Mesendoderm (in vitro differentiated cells): Measurements from ENCODE around the gene TUBB.
"Not testable (repeated sequence)": the region's sequence is repeated elsewhere in the genome, so short reads cannot be mapped to it uniquely, and the experiment has no call there.

Experiments used
- DNase-seq: peaks from one replicate; pipeline ENCODE4 v3.0.0; 2013
- H2AK5ac ChIP-seq: 2 replicates; pipeline ENCODE4 v1.6.1; 2013; ENCODE audit warnings: low read length, inconsistent platforms
- H2BK120ac ChIP-seq: 2 replicates; pipeline ENCODE4 v1.6.1; 2013; ENCODE audit warnings: low read depth, mild to moderate bottlenecking, low read length, moderate library complexity, mixed read lengths
- H2BK15ac ChIP-seq: replicated peaks from 2 replicates; pipeline ENCODE4 v1.6.1; 2013; ENCODE audit warnings: low read depth, mild to moderate bottlenecking, moderate library complexity
- H2BK5ac ChIP-seq: 2 replicates; pipeline ENCODE4 v1.6.1; 2013; ENCODE audit warnings: low read length, inconsistent platforms
- H3K18ac ChIP-seq: 2 replicates; pipeline ENCODE4 v1.6.1; 2013; ENCODE audit warnings: mild to moderate bottlenecking, low read length, mixed read lengths
- H3K23ac ChIP-seq: one replicate; pipeline ENCODE4 v1.6.1; 2013; ENCODE audit warnings: low read length
- H3K27ac ChIP-seq: 2 replicates; pipeline ENCODE4 v1.5.1; 2013; ENCODE audit warnings: low read depth, mild to moderate bottlenecking, inconsistent platforms, low read length, moderate library complexity
- H3K27me3 ChIP-seq: 2 replicates; pipeline ENCODE4 v1.6.1; 2013; ENCODE audit warnings: low read length, control low read depth, mild to moderate bottlenecking, inconsistent platforms; ENCODE audit not compliant: insufficient read depth, poor library complexity
- H3K36me3 ChIP-seq: 2 replicates; pipeline ENCODE4 v1.6.1; 2013; ENCODE audit warnings: low read length, inconsistent platforms; ENCODE audit not compliant: control insufficient read depth, insufficient read depth
- H3K4ac ChIP-seq: one replicate; pipeline ENCODE4 v1.6.1; 2013; ENCODE audit warnings: low read depth, mild to moderate bottlenecking, low read length, moderate library complexity
- H3K4me1 ChIP-seq: 2 replicates; pipeline ENCODE4 v1.6.1; 2013; ENCODE audit warnings: low read depth, low read length, inconsistent platforms; ENCODE audit not compliant: control insufficient read depth
- H3K4me2 ChIP-seq: 2 replicates; pipeline ENCODE4 v1.6.1; 2013; ENCODE audit warnings: low read length
- H3K4me3 ChIP-seq: 2 replicates; pipeline ENCODE4 v1.5.1; 2013; ENCODE audit warnings: mild to moderate bottlenecking, low read length
- H3K56ac ChIP-seq: one replicate; pipeline ENCODE4 v1.6.1; 2013; ENCODE audit warnings: low read length
- H3K79me1 ChIP-seq: 2 replicates; pipeline ENCODE4 v1.6.1; 2013; ENCODE audit warnings: low read length, inconsistent platforms
- H3K79me2 ChIP-seq: 2 replicates; pipeline ENCODE4 v1.6.1; 2013; ENCODE audit warnings: mild to moderate bottlenecking, low read length; ENCODE audit not compliant: control insufficient read depth, insufficient read depth
- H3K9ac ChIP-seq: 2 replicates; pipeline ENCODE4 v1.6.1; 2013; ENCODE audit warnings: low read length, inconsistent platforms
- H4K5ac ChIP-seq: one replicate; pipeline ENCODE4 v1.6.1; 2013; ENCODE audit warnings: low read length
- H4K8ac ChIP-seq: one replicate; pipeline ENCODE4 v1.6.1; 2013; ENCODE audit warnings: low read depth, mild to moderate bottlenecking, control low read depth, low read length, moderate library complexity
- whole genome bisulfite sequencing: extraction: QIAGEN DNeasy Blood & Tissue Kit; methylation state at CpG from one replicate; pipeline ENCODE4 v1.1.7; 2013; ENCODE audit warnings: low lambda C conversion rate, missing lambda C conversion rate; ENCODE audit not compliant: insufficient coverage; ENCODE audit errors: extremely low coverage; 5-methylcytosine and 5-hydroxymethylcytosine counted together

Gene TUBB

DNA sequence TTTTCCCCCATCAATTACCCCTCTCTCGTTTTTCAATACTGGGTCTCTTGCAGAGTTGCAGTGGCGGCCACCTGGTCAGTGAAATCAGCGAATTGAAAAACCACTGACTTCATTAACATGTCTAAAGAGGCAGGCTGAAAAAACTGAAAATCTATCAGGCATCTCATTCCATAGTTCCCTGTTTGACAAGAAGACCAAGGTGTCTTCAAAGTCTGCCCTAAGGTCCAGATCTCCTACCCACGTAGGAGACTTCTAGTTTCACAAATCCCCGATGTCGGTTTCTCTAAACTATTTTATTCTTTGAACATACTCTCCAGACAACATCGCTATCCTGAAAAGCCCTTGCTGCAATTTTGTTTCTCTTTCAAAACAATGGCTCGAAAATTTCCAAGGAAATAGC, 796 bp upstream of the TUBB start:
- Histone ChIP-seq H3K4ac (peak overlapping the region; percentile 96), H2AK5ac (peak overlapping the region; percentile 72), H4K5ac (peak overlapping the region; percentile 36), H3K4me2 (peak overlapping the region; percentile 89), H2BK5ac (peak overlapping the region; percentile 44), H3K4me3 (peak overlapping the region; percentile 46), H3K23ac (no peak overlapping the region), H3K27me3 (no peaks in the 10 kb centered on the region), H3K36me3 (peaks cover 15% of the 10 kb centered on the region), H3K9ac (peak overlapping the region; percentile 94), H3K4me1 (peaks cover 2% of the 10 kb centered on the region), H4K8ac (no peak overlapping the region), H2BK120ac (peak overlapping the region; percentile 63), H3K18ac (peak overlapping the region; percentile 72), H3K27ac (peak overlapping the region; percentile 93), H3K56ac (peak overlapping the region; percentile 94), H3K79me1 (peaks cover 4% of the 10 kb centered on the region), H3K79me2 (peaks cover 41% of the 10 kb centered on the region), H2BK15ac (no peak overlapping the region)
- DNase-seq = no peak
- no CpG with 5 or more reads among the region's 8 CpGs for WGBS

DNA sequence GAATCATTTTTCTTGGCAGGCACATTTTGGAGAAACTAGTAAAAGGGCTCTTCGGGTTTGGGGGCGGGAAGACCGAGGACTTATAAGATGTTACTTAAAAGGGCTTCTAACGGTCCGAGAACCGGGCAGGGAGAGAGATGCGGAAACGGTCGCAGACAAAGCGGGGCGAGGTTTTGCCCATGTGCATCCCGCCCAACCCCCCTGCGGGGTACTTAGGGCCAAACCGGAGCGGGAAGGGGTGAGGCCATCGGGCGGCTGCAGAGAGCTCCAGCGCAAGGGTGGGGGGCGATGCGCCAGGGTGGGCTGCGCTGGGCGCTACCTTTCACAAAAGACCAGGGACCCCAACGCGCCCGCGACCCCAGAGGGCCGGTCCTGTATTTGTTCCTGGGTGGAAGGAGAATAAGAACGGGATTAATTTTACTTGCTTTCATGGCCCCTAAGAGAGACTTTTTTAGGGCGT, 616 bp downstream of the TUBB start:
- Histone ChIP-seq H3K27me3 (no peaks in the 10 kb centered on the region), H2BK15ac (no peak overlapping the region), H2BK5ac (peak overlapping the region; percentile 73), H3K79me2 (peaks cover 41% of the 10 kb centered on the region), H3K18ac (peak overlapping the region; percentile 96), H3K4me2 (no peak overlapping the region), H3K56ac (peak overlapping the region; percentile 96), H2AK5ac (no peak overlapping the region), H3K27ac (peak overlapping the region; percentile 90), H2BK120ac (peak overlapping the region; percentile 34), H4K5ac (no peak overlapping the region), H3K23ac (peak overlapping the region; percentile 49), H3K4me1 (peaks cover 2% of the 10 kb centered on the region), H3K9ac (peak overlapping the region; percentile 98), H3K36me3 (peaks cover 19% of the 10 kb centered on the region), H3K4ac (peak overlapping the region; percentile 86), H4K8ac (peak overlapping the region; percentile 67), H3K4me3 (peak overlapping the region; percentile 95), H3K79me1 (peaks cover 2% of the 10 kb centered on the region)
- no CpG with 5 or more reads among the region's 29 CpGs for WGBS
- peak; percentile 81 for DNase-seq

DNA sequence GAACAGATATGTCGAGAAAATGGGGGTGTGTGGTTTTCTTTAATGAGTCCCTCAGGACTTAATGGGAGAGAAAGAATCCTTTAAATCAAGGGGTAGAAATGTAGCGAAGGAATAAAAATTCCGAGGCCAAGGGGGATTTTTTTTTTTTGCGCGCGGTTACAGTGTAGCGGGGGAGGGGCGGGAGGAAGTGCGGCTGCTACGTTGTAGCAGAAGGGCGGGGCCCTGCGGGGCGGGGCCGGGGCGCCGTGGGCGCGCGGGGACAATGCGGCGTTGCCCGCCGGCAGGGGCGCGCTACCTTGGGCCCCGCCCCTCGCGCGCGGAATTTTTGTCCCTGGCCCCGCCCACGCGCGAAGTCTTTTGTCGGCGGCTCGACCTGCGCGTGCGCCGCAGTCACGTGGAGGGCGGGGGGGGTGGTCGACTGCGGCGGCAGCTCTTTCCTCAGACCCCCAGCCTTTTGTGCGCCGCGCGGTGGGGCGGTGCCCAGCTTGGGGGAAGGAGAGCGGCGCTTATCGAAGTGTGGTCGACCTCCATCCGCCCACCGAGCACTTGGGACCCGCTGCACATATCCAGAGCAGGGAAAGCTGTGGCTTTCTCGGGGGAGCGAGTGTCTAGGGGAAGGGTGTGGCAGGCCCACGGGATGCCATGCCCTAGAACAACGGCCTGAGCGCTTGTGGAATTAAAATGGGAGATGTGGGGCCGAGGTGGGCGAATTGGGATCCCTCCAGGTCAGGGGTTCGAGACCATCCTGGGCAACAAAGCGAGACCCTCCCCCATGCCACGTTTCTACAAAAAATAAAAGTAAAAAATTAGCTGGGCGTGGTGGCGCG, 1.3 kb downstream of the TUBB start:
- Histone ChIP-seq H3K36me3 (peaks cover 19% of the 10 kb centered on the region), H4K8ac (peak overlapping the region; percentile 67), H3K4me2 (peak overlapping the region; percentile 53), H2BK15ac (no peak overlapping the region), H2BK120ac (peak overlapping the region; percentile 29), H3K9ac (peak overlapping the region; percentile 99), H3K18ac (peak overlapping the region; percentile 97), H3K27me3 (no peaks in the 10 kb centered on the region), H3K4ac (peak overlapping the region; percentile 99), H2BK5ac (peak overlapping the region; percentile 73), H4K5ac (no peak overlapping the region), H3K23ac (peak overlapping the region; percentile 85), H3K56ac (peak overlapping the region; percentile 98), H3K4me3 (peak overlapping the region; percentile 95), H3K79me2 (peaks cover 40% of the 10 kb centered on the region), H3K27ac (peak overlapping the region; percentile 90), H3K4me1 (peaks cover under 1% of the 10 kb centered on the region), H2AK5ac (peak overlapping the region; percentile 27), H3K79me1 (peaks cover 1% of the 10 kb centered on the region)
- DNase-seq = peak; percentile 92
- WGBS = no CpG with 5 or more reads among the region's 71 CpGs

DNA sequence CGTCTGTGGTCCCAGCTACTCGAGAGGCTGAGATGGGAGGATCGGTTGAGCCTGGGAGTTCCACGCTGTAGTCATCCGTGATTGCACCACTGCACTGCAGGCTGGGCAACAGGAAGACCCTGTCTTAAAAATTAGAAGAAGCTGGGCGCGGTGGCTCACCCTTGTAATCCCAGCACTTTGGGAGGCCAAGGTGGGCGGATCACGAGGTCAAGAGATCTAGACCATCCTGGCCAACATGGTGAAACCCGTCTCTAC, 1.8 kb downstream of the TUBB start:
- not testable (repeated sequence) for H2AK5ac ChIP-seq
- no CpG with 5 or more reads among the region's 10 CpGs for WGBS

DNA sequence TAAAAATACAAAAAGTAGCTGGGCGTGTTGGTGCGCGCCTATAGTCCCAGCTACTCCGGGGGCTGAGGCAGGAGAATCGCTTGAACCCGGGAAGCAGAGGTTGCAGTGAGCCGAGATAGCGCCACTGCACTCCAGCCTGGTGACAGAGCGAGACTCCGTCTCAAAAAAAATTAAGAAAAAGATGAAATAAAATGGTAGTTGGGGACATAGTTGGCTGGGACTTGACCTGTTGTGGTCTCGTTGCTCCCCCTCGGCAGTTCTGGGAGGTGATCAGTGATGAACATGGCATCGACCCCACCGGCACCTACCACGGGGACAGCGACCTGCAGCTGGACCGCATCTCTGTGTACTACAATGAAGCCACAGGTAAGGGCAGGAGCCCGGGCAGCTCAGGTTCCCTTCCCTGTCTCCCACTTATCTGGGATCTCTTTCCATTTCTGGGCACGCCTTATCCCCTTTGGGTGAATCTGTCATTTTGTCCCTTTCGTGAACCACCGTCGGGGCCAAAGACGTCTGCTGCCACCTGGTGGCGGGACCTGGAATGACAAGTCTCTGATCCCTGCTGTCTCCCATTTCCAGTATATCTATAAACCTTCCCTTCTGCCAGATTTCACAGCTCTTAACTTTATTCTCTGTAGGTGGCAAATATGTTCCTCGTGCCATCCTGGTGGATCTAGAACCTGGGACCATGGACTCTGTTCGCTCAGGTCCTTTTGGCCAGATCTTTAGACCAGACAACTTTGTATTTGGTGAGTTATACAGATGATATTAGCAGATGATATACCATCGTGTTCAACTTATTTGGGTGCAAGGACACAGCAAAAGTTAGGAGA, 2.3 kb downstream of the TUBB start:
- H2AK5ac ChIP-seq = no peak overlapping the region
- no peaks in the 10 kb centered on the region for H3K79me1 ChIP-seq
- H3K36me3 ChIP-seq = peaks cover 19% of the 10 kb centered on the region
- no peak overlapping the region for H2BK5ac ChIP-seq
- WGBS = no CpG with 5 or more reads among the region's 27 CpGs
- no peak overlapping the region for H2BK15ac ChIP-seq
- H3K56ac ChIP-seq = peak overlapping the region; percentile 98
- peak overlapping the region; percentile 25 for H3K27ac ChIP-seq
- peak; percentile 80 for DNase-seq
- H3K9ac ChIP-seq = peak overlapping the region; percentile 99
- no peak overlapping the region for H4K5ac ChIP-seq
- peak overlapping the region; percentile 95 for H3K4me3 ChIP-seq
- no peak overlapping the region for H2BK120ac ChIP-seq
- peaks cover 37% of the 10 kb centered on the region for H3K79me2 ChIP-seq
- peak overlapping the region; percentile 78 for H3K4me2 ChIP-seq
- H3K23ac ChIP-seq = no peak overlapping the region
- H3K4ac ChIP-seq = no peak overlapping the region
- H3K4me1 ChIP-seq = no peaks in the 10 kb centered on the region
- H3K18ac ChIP-seq = no peak overlapping the region
- no peaks in the 10 kb centered on the region for H3K27me3 ChIP-seq
- H4K8ac ChIP-seq = no peak overlapping the region

More for the DNA sequence above, 1.8 kb downstream of the TUBB start:
- H4K8ac ChIP-seq, H3K79me1 ChIP-seq, H3K4me1 ChIP-seq, H2BK15ac ChIP-seq, H4K5ac ChIP-seq, DNase-seq, H3K27me3 ChIP-seq, H2BK5ac ChIP-seq: not testable (repeated sequence)
- peak overlapping the region; percentile 98 for H3K56ac ChIP-seq
- H3K27ac ChIP-seq = peak overlapping the region; percentile 88
- H3K9ac ChIP-seq = peak overlapping the region; percentile 99
- peak overlapping the region; percentile 95 for H3K4me3 ChIP-seq
- peak overlapping the region; percentile 29 for H3K23ac ChIP-seq
- H3K18ac ChIP-seq = peak overlapping the region; percentile 97
- H3K4ac ChIP-seq = peak overlapping the region; percentile 99
- H2BK120ac ChIP-seq = peak overlapping the region; percentile 0
- peak overlapping the region; percentile 53 for H3K4me2 ChIP-seq
- H3K79me2 ChIP-seq = peaks cover 37% of the 10 kb centered on the region
- H3K36me3 ChIP-seq = peaks cover 19% of the 10 kb centered on the region
